Measurements from ENCODE around the gene COL5A2. TPM values are rescaled to one million over a fixed set of nuclear protein-coding genes. Genes with fewer than 3 reads are reported as not detected.

The COL5A2 gene
- polyA plus RNA-seq, 1 donor (not counting 4 experiments of a cell fraction or from before 2014, with no cell fraction given): 7.2 TPM

- no peak overlapping the region for H3K9ac ChIP-seq (ENCODE audit: control insufficient read depth, extremely low read depth, insufficient read depth, low read length)
Measured at GRCh38 chr2:189024901-189025618, 154.5 kb downstream of the COL5A2 start.

GRCh38 chr2:189022492-189022891 is 157.1 kb downstream of the COL5A2 start:
- no peak overlapping the region for H3K9ac ChIP-seq (ENCODE audit: control insufficient read depth, extremely low read depth, insufficient read depth, low read length)
- no peak for DNase-seq (ENCODE audit: low read depth, low spot score)
- no peaks in the 10 kb centered on the region for H3K4me1 ChIP-seq (ENCODE audit: control insufficient read depth, extremely low read depth, insufficient read depth, low read length)
- H2AFZ ChIP-seq (ENCODE audit: control insufficient read depth, low read length): no peak overlapping the region
- no peak for TF ChIP-seq CTCF (optimal IDR thresholded peaks at IDR 0.05 in 1 of 3, IDR thresholded peaks at IDR 0.05 in 1 of 3, conservative IDR thresholded peaks at IDR 0.05 in 1 of 3; ENCODE audit: extremely low read depth in 1 of 3, insufficient read depth in 2 of 3, low read length in 3 of 3)
- TF ChIP-seq EZH2 (IDR thresholded peaks at IDR 0.05; ENCODE audit: low read length): no peak
- no peaks in the 10 kb centered on the region for H3K36me3 ChIP-seq (ENCODE audit: control insufficient read depth in 2 of 2, extremely low read depth in 1 of 2, insufficient read depth in 2 of 2, low read length in 2 of 2)
- H3K9me3 ChIP-seq (ENCODE audit: control insufficient read depth, low read depth, low read length): no peaks in the 10 kb centered on the region
- no peaks in the 10 kb centered on the region for H3K79me2 ChIP-seq (ENCODE audit: control insufficient read depth, insufficient read depth, low read length)
- H3K4me3 ChIP-seq (ENCODE audit: control insufficient read depth in 2 of 3, extremely low read depth in 1 of 3, insufficient read depth in 2 of 3, low read depth in 1 of 3, low read length in 3 of 3): no peak overlapping the region
- no peaks in the 10 kb centered on the region for H3K27me3 ChIP-seq (ENCODE audit: control insufficient read depth, extremely low read depth, insufficient read depth, low read length)
- dilution Hi-C loops (cut with MboI; ENCODE audit: extremely low pct_ligation_motif_present, low sequenced_read_pairs): no loop called here
- H4K20me1 ChIP-seq (ENCODE audit: control insufficient read depth, extremely low read depth, insufficient read depth, low read length): no peaks in the 10 kb centered on the region
- H3K4me2 ChIP-seq (ENCODE audit: control insufficient read depth, extremely low read depth, insufficient read depth, low read depth, low read length): no peak overlapping the region
- FAIRE-seq: no peak
- H3K27ac ChIP-seq (ENCODE audit: control insufficient read depth, insufficient read depth, low read length): no peak overlapping the region
- H3K9me1 ChIP-seq (ENCODE audit: control insufficient read depth, extremely low read depth, insufficient read depth, low read length): no peaks in the 10 kb centered on the region

More at GRCh38 chr2:189024901-189025618, 154.5 kb downstream of the COL5A2 start:
- no peak overlapping the region for H3K4me2 ChIP-seq (ENCODE audit: control insufficient read depth, extremely low read depth, insufficient read depth, low read depth, low read length)
- no peaks in the 10 kb centered on the region for H3K36me3 ChIP-seq (ENCODE audit: control insufficient read depth in 2 of 2, extremely low read depth in 1 of 2, insufficient read depth in 2 of 2, low read length in 2 of 2)
- H3K27me3 ChIP-seq (ENCODE audit: control insufficient read depth, extremely low read depth, insufficient read depth, low read length): no peaks in the 10 kb centered on the region
- H2AFZ ChIP-seq (ENCODE audit: control insufficient read depth, low read length): no peak overlapping the region
- H3K9me3 ChIP-seq (ENCODE audit: control insufficient read depth, low read depth, low read length): no peaks in the 10 kb centered on the region
- H3K4me3 ChIP-seq (ENCODE audit: control insufficient read depth in 2 of 3, extremely low read depth in 1 of 3, insufficient read depth in 2 of 3, low read depth in 1 of 3, low read length in 3 of 3): no peak overlapping the region
- H3K4me1 ChIP-seq (ENCODE audit: control insufficient read depth, extremely low read depth, insufficient read depth, low read length): no peaks in the 10 kb centered on the region
- no peak for TF ChIP-seq EZH2 (IDR thresholded peaks at IDR 0.05; ENCODE audit: low read length)
- peak; percentile 39 to 42 (median 41) for TF ChIP-seq CTCF (optimal IDR thresholded peaks at IDR 0.05 in 1 of 3, IDR thresholded peaks at IDR 0.05 in 1 of 3, conservative IDR thresholded peaks at IDR 0.05 in 1 of 3; ENCODE audit: extremely low read depth in 1 of 3, insufficient read depth in 2 of 3, low read length in 3 of 3)
- no peak overlapping the region for H3K27ac ChIP-seq (ENCODE audit: control insufficient read depth, insufficient read depth, low read length)
- H3K9me1 ChIP-seq (ENCODE audit: control insufficient read depth, extremely low read depth, insufficient read depth, low read length): no peaks in the 10 kb centered on the region
- no peak for FAIRE-seq
- H4K20me1 ChIP-seq (ENCODE audit: control insufficient read depth, extremely low read depth, insufficient read depth, low read length): no peaks in the 10 kb centered on the region
- DNase-seq (ENCODE audit: low read depth, low spot score): no peak
- no peaks in the 10 kb centered on the region for H3K79me2 ChIP-seq (ENCODE audit: control insufficient read depth, insufficient read depth, low read length)
- dilution Hi-C loops (cut with MboI; ENCODE audit: extremely low pct_ligation_motif_present, low sequenced_read_pairs): no loop called here
